HL-60 (cell line): ENCODE results near the gene TOPORS.
"Not testable (repeated sequence)": the region's sequence is repeated elsewhere in the genome, so short reads cannot be mapped to it uniquely, and the experiment has no call there.

ENCODE experiments used
- DNase-seq, 2 experiments: peaks; one replicate each; pipeline ENCODE4 v3.0.0-alpha.2; 2010 to 2020; ENCODE audit warnings: low read depth in 1 of 2, low spot score in 1 of 2
- H3K27ac ChIP-seq: fragments of 250-450 bp; sonication (Bioruptor Pico); replicated peaks from 2 replicates; pipeline ENCODE4 v1.5.1; 2020; ENCODE audit warnings: mild to moderate bottlenecking, moderate library complexity
- H3K27me3 ChIP-seq: fragments of 250-450 bp; sonication (Bioruptor Pico); 2 replicates; pipeline ENCODE4 v1.5.1; 2021; ENCODE audit warnings: mild to moderate bottlenecking, moderate library complexity; ENCODE audit not compliant: insufficient read depth, poor library complexity, severe bottlenecking
- H3K4me3 ChIP-seq: replicated peaks from 2 replicates; pipeline ENCODE4 v1.5.1; 2011; ENCODE audit warnings: mild to moderate bottlenecking, control low read depth, low read length; ENCODE audit not compliant: insufficient read depth
- GABPA ChIP-seq: IDR thresholded peaks from 2 replicates; pipeline ENCODE4 v1.6.1; 2012; ENCODE audit warnings: low read depth
- POLR2AphosphoS5 ChIP-seq: IDR thresholded peaks from 2 replicates; pipeline ENCODE4 v1.6.1; 2012; ENCODE audit warnings: low read depth
- SPI1 ChIP-seq: IDR thresholded peaks from 2 replicates; pipeline ENCODE4 v1.6.1; 2012; ENCODE audit warnings: low read depth, mild to moderate bottlenecking, borderline replicate concordance
- TF ChIP-seq, protein P1 (sequence below): IDR thresholded peaks from one replicate; pipeline ENCODE4 v1.5.1; 2011; ENCODE audit warnings: low read length, control low read depth, inconsistent platforms; ENCODE audit not compliant: insufficient read depth
- TF ChIP-seq, protein P2 (sequence below): IDR thresholded peaks from 2 replicates; pipeline ENCODE4 v1.6.1; 2012; ENCODE audit warnings: low read depth; ENCODE audit not compliant: insufficient replicate concordance

The TOPORS gene

DNA sequence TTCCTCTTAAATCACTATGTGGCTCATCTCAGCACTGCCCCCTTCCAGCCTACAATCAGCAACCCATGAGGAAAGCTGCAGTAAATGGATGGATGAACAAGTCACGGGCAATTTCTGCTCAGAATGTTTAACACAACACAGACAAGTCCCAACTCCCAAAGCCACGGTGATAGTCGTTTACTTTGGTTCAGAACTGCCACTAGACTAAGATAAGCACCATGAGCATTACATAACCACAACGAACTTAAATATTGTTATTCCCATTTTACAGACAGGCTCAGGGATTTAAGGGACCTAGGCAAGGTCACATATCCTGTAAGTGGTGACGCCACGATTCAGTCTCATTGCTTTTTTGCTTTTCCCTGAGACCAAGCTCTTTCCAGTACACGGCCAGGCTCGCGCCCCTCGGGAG lies 2.2 kb downstream of the TOPORS start:
- no peak for TF ChIP-seq GABPA
- TF ChIP-seq, protein P1, sequence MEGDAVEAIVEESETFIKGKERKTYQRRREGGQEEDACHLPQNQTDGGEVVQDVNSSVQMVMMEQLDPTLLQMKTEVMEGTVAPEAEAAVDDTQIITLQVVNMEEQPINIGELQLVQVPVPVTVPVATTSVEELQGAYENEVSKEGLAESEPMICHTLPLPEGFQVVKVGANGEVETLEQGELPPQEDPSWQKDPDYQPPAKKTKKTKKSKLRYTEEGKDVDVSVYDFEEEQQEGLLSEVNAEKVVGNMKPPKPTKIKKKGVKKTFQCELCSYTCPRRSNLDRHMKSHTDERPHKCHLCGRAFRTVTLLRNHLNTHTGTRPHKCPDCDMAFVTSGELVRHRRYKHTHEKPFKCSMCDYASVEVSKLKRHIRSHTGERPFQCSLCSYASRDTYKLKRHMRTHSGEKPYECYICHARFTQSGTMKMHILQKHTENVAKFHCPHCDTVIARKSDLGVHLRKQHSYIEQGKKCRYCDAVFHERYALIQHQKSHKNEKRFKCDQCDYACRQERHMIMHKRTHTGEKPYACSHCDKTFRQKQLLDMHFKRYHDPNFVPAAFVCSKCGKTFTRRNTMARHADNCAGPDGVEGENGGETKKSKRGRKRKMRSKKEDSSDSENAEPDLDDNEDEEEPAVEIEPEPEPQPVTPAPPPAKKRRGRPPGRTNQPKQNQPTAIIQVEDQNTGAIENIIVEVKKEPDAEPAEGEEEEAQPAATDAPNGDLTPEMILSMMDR: no peak
- TF ChIP-seq POLR2AphosphoS5: no peak
- TF ChIP-seq, protein P2, sequence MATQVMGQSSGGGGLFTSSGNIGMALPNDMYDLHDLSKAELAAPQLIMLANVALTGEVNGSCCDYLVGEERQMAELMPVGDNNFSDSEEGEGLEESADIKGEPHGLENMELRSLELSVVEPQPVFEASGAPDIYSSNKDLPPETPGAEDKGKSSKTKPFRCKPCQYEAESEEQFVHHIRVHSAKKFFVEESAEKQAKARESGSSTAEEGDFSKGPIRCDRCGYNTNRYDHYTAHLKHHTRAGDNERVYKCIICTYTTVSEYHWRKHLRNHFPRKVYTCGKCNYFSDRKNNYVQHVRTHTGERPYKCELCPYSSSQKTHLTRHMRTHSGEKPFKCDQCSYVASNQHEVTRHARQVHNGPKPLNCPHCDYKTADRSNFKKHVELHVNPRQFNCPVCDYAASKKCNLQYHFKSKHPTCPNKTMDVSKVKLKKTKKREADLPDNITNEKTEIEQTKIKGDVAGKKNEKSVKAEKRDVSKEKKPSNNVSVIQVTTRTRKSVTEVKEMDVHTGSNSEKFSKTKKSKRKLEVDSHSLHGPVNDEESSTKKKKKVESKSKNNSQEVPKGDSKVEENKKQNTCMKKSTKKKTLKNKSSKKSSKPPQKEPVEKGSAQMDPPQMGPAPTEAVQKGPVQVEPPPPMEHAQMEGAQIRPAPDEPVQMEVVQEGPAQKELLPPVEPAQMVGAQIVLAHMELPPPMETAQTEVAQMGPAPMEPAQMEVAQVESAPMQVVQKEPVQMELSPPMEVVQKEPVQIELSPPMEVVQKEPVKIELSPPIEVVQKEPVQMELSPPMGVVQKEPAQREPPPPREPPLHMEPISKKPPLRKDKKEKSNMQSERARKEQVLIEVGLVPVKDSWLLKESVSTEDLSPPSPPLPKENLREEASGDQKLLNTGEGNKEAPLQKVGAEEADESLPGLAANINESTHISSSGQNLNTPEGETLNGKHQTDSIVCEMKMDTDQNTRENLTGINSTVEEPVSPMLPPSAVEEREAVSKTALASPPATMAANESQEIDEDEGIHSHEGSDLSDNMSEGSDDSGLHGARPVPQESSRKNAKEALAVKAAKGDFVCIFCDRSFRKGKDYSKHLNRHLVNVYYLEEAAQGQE: no peak
- no peak for TF ChIP-seq SPI1
- H3K27ac ChIP-seq: no peak overlapping the region
- H3K4me3 ChIP-seq: peak overlapping the region; percentile 78
- DNase-seq: no peak
- H3K27me3 ChIP-seq: no peaks in the 10 kb centered on the region

DNA sequence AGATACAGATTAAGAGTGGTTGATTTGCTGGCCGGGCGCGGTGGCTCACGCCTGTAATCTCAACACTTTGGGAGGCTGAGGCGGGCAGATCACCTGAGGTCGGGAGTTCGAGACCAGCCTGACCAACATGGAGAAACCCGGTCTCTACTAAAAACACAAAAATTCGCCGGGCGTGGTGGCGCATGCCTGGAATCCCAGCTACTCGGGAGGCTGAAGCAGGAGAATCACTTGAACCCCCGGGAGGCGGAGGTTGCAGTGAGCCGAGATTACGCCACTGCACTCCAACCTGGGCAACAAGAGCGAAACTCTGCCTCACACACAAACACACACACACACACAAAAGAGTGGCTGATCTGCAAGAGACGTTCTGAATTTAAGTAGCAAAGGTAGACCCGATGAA lies 4.2 kb downstream of the TOPORS start:
- H3K27me3 ChIP-seq: not testable (repeated sequence)

DNA sequence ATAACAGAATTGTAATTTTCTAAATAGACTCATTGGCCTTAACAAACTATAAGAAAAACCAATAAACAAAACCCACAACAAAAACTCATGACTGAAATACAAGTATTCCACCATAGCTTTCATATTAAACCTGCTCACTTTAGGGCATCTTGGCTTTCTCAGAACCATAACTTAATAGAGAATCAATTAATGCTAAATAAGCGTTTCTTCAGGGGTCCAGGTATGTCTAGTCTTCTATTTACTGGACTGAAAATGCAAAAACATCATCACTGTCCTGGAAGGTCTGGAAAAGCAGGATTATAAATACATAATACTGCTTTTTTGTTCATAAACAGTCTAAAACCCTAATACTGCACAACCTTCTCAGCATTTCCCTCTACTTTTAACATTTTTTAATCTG lies 6.5 kb downstream of the TOPORS start:
- H3K27me3 ChIP-seq: no peaks in the 10 kb centered on the region
- DNase-seq: no peak
- H3K27ac ChIP-seq: no peak overlapping the region
- TF ChIP-seq POLR2AphosphoS5 (no peak), SPI1 (no peak), GABPA (no peak)
- TF ChIP-seq, protein P2: no peak
- TF ChIP-seq, protein P1: no peak
- no peak overlapping the region for H3K4me3 ChIP-seq

More for the DNA sequence above, 4.2 kb downstream of the TOPORS start:
- not testable (repeated sequence) for H3K27ac ChIP-seq, DNase-seq, H3K4me3 ChIP-seq

DNA sequence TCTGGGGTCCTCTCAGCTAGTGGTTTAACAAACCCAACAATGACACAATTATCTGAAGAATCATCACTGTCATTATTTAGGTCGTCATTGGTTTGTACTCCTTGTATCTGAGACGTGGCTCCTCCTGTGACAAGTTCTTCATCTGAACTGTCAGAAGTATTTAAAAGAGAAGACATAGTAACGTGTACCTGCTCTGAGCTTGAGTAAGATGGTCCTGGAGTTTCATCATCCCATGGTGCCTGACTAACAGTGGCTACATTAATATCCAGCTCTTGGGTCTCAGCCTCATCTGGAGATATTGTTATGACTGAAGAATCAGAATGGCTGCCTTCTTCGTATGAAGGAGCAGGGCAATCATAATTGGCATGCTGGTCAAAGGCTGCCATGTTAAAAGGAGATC lies 9.3 kb downstream of the TOPORS start:
- no peak overlapping the region for H3K4me3 ChIP-seq
- H3K27me3 ChIP-seq: no peaks in the 10 kb centered on the region
- no peak overlapping the region for H3K27ac ChIP-seq
- TF ChIP-seq, protein P1: no peak
- TF ChIP-seq GABPA (no peak), SPI1 (no peak), POLR2AphosphoS5 (no peak)
- TF ChIP-seq, protein P2: no peak
- DNase-seq: no peak
